ENCODE data around the gene PTPRD. TPM values are rescaled to one million over a fixed set of nuclear protein-coding genes. Genes with fewer than 3 reads are reported as not detected.

The PTPRD gene
- total RNA-seq, 1 donor from 2014 or later = 20.9 TPM

DNA sequence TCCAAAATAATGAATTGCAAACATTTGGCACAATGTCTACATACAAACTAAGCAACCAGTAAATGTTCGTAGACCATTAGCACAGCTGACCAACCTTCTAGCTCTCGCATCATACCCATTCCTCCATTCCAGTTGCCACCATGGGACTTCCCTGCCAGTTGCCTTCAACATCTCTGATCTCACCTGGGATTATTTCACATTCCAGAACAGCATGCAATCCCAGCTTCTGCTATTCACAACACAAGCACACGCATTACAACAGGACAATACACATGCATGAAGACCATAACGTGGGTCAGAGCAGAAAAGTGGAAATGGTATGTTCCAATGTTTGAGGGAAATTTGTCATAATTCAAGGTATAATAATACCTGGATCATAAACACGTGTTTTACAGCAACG is 1965.0 kb downstream of the PTPRD start:
- DNase-seq (ENCODE audit: low spot score) = no peak

DNA sequence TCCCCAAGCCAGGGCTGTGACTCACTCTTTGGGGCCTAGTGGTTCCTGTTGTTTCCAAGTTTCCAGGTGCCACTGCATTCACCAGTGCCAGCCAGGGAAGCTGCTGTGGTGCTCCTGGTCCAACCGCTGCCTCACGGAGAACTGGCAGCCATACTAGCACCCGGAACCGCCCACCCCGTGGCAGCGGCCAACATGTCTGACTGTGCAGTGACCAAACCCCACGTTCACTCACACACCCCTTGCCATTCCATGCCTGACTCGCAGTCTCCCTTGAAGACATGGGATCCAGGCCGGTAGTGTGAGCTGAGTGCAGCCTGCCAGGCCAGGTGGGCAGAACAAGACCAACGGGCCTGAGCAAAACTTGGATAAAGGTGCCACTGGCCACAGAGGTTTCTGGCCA is 1968.2 kb downstream of the PTPRD start:
- no peak for DNase-seq (ENCODE audit: low spot score)

GRCh38 chr9:8643896-8644295 is 1968.9 kb downstream of the PTPRD start:
- no peak for DNase-seq (ENCODE audit: low spot score)

GRCh38 chr9:8643464-8643863 is 1969.3 kb downstream of the PTPRD start:
- no peak for DNase-seq (ENCODE audit: low spot score)

- no peak for DNase-seq (ENCODE audit: low spot score)
Measured at GRCh38 chr9:8640761-8641160, 1972.0 kb downstream of the PTPRD start.

DNA sequence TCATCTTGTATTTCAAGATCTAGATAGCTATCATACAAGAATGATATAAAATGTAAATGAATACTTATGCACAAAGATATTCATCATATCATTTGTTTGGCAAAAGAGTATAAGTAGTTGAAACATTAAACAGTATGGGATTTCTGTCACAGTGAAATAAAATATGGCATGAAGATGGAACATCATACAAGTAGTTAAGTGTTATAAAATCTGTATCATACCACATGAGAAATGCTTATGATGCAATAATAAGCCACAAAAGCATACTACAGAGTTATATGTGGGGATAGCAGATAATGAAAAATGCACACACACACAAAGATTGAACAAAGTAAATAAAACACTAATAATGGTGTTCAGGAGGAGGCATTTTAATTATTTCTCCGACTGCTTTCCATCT is 1975.2 kb downstream of the PTPRD start:
- DNase-seq (ENCODE audit: low spot score) = no peak

GRCh38 chr9:8633784-8634183 is 1979.0 kb downstream of the PTPRD start:
- DNase-seq (ENCODE audit: low spot score) = no peak

- no peak for DNase-seq (ENCODE audit: low spot score)
Measured at GRCh38 chr9:8632493-8632892, 1980.3 kb downstream of the PTPRD start.

DNA sequence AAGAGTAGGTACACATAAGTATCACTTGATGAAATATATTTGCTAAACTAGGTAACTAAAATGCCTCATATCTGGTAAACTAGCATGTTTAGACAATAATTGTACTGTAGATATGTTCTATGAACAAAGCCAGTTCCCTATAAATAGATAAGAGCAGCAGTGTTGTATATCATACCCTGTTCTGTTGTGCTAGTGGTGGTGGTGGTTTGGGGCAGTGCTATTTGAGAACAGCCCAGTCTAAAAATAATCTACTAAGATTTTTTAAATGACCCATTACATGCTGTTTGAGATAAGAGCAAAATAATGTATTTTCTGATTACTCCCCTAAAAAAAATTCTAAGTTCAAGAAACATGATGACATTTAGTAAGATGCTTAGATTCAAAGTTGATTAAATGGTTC is 1984.0 kb downstream of the PTPRD start:
- no peak for DNase-seq (ENCODE audit: low spot score)

DNA sequence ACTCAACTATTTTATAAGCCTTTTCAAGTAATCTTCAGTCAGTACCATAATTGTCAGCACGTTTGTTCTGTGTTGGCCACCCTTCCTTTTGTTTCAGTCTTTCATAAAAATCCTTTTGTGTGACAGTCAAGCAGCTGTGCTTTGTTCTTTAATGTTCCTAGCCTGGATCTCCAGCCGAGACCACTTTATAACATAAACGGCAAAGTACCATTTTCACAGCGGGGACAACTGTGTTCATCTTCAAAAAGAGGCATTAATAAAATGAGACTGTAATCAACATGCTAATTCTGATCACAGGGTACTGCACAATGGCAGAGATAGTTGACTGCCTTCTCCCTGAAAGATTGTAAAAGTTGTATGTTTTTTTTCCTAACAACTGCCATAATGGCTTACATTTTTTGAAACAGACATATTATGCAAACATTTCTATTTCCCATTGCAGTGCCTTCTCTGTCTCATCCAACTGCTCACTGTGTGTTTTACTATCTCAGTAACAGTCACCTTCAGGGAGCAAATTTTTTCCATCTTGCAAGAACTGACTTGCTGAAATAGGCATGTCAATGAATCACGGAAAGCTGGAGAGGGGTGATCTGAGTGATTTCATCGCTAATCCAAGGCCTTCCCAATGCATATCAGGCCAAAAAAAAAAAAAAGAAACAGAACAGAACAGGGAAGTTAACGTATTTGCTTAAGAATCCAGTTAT is 1984.7 kb downstream of the PTPRD start:
- no peak for DNase-seq (ENCODE audit: low spot score)

DNA sequence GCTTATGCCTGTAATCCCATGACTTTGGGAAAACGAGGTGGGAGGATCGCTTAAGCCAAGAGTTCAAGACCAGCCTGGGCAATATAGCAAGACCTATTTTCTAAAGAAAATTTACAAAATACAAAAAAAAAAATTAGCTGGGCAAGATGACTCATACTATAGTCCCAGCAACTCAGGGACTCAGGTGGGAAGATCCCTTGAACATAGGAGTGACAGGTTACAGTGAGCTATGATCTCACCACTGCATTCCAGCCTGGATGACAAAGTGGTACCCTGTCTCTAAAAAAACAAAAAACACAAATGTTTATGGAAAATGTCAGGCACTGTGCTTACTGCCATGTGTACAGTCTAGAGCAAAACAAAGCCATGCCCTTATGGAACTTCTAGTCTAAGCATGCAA is 1989.9 kb downstream of the PTPRD start:
- no peak for DNase-seq (ENCODE audit: low spot score)

GRCh38 chr9:8622222-8622802 is 1990.5 kb downstream of the PTPRD start:
- DNase-seq (ENCODE audit: low spot score) = no peak

DNA sequence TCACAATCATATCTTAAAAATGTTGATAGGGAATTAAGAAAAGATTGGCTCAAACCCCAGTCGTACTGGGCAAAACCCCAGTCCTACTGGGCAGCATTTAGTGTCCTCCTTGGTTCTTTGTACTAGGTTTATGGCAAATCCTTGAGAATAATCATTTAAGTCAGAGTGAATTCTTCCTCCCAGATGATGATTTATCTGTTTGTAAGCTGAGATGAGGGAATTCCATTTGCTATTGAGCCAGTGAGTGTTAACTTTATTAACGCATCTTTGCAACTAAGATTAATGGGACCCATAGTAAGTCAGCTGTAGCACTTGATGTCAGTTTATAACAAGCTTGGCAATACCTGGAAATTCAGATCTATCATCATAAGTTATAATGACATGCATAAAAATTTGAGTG is 1991.4 kb downstream of the PTPRD start:
- DNase-seq (ENCODE audit: low spot score) = no peak

- DNase-seq (ENCODE audit: low spot score) = no peak
Measured at GRCh38 chr9:8616414-8616813, 1996.4 kb downstream of the PTPRD start.

- DNase-seq (ENCODE audit: low spot score) = no peak
Measured at GRCh38 chr9:8614926-8615440, 1997.8 kb downstream of the PTPRD start.

GRCh38 chr9:8613346-8613825 is 1999.4 kb downstream of the PTPRD start:
- DNase-seq (ENCODE audit: low spot score) = no peak

GRCh38 chr9:8611153-8611552 is 2001.6 kb downstream of the PTPRD start:
- DNase-seq (ENCODE audit: low spot score) = no peak

DNA sequence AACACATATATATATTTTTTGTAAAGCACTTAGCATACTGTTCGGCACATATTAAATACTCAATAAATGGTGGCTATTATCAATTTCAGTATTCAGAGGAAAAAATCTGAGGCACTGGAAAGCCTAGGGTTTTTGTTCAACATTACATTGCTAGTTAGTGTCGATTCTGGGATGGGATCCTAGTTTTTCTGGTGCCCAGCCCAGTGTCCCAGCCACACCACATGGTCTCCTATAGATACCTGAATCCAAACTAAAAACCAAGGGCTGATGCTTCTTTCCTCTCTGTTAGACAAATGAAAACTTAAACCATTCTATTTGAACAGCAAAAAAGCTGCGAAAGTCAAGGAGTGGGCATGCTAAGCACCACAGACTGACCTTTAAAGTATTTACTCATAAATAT is 2002.5 kb downstream of the PTPRD start:
- no peak for DNase-seq (ENCODE audit: low spot score)

- no peak for DNase-seq (ENCODE audit: low spot score)
Measured at GRCh38 chr9:8605096-8605495, 2007.7 kb downstream of the PTPRD start.

DNA sequence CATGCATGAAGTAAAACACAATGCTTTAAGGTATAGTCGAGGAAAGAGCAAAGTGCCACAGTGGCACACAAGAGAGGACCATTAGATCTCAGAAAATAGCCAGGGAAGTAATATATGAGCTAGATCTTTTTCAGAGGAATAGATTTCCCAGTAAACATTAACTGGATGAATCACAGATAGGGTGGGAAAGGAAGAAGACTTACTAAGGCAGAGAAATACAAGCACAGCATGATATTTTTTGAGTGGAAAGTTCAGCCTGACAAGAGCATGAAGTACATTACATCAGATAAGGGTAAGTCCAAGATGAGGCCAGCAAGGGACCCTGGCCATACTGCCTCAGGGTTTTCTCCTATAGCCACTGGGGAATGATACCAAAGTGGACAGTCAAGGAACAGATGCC is 2008.6 kb downstream of the PTPRD start:
- no peak for DNase-seq (ENCODE audit: low spot score)

DNA sequence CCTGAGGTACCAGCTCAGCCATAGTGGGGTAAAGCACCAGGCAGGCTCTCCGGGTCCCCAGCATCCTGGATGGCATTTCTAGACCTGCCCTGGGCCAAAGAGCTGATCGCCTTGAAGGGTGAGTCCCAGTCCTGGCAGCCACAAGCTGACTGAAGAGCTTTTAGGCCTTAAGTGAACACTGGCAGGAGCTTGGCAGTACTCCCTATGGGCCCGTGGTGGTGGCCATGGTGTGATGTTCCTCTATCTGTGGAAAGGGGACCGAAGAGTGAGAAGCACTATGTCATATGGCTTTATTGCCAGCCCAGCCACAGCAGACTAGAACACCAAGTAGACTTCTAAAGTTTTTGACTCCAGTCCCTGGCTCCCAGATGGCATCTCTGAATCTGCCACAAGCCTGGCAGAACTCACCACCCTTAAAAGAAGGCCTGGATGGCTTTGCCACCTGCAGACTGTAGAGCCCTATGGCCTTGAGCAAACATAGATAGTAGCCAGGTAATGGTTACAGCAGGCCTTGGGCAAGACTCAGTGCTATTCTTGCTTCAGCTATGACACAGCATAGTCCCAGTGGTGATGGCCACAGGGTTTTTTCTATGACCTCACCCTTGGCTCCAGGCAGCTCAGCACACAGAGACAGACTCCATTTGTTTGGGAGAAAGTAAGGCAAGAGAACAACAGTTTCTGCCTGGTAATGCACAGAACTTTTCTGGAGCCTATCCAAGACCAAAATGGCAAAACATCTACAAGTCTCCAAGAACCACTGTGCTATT is 2011.7 kb downstream of the PTPRD start:
- no peak for DNase-seq (ENCODE audit: low spot score)

GRCh38 chr9:8599937-8600336 is 2012.9 kb downstream of the PTPRD start:
- no peak for DNase-seq (ENCODE audit: low spot score)

DNA sequence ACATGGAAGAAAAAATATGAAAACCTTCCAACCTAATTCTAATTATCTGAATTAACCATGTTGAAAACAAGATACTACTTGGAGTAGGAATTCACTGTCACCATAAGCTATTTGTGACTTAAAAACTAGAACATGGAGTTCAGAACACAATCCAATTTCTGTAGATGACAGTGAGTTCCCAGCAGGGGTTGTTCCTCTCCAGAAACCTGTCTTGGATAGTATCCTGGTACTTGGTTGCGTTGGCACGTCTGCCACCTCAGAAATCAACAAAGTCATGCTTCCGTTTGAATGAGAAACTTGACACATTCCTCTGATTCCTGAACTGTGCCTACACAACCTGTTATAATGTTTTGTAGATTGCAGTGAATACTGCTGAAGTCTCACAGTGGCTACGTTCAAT is 2023.3 kb downstream of the PTPRD start:
- no peak for DNase-seq (ENCODE audit: low spot score)
